Panc1 (cell line): ENCODE results near the gene GOLPH3. TPM values are rescaled to one million over a fixed set of nuclear protein-coding genes. Genes with fewer than 3 reads are reported as not detected.

Experiments
- ATAC-seq: fragments of 200-7000 bp; cut with Tn5 transposase; 2 replicates; pipeline ENCODE4 v1.9.1; 2020; ENCODE audit warnings: mild to moderate bottlenecking, moderate library complexity
- BruUV-seq: library from RNA; stranded (reverse); fragments of 400-500 nt; replicated peaks from 2 replicates; lab custom pipeline; 2021; lab: Mats Ljungman, UMichigan
- CTCF ChIA-PET: fragments of 300-600 bp; sonication (Branson Sonifier 250); formaldehyde crosslinking; loops from one replicate; lab custom pipeline; 2022; ENCODE audit warnings: antibody characterized with exemption; lab: Charles Lee
- POLR2A ChIA-PET: fragments of 300-600 bp; sonication (Branson Sonifier 250); formaldehyde crosslinking; loops from one replicate; lab custom pipeline; 2022; ENCODE audit warnings: antibody characterized with exemption; lab: Charles Lee
- DNase-seq: peaks from one replicate; pipeline ENCODE4 v3.0.0-alpha.2; 2010; ENCODE audit warnings: low read depth, low spot score
- H3K27ac ChIP-seq: 2 replicates; pipeline ENCODE4 v1.5.1; 2011; ENCODE audit warnings: mild to moderate bottlenecking, low read length, inconsistent platforms
- H3K27me3 ChIP-seq: fragments of 200-500 bp; sonication (Bioruptor generic); 2 replicates; pipeline ENCODE4 v1.6.0; 2014; ENCODE audit warnings: low read length, inconsistent platforms; ENCODE audit not compliant: control insufficient read depth, insufficient read depth
- H3K36me3 ChIP-seq: fragments of 200-500 bp; sonication (Bioruptor generic); 2 replicates; pipeline ENCODE4 v1.5.1; 2014; ENCODE audit warnings: inconsistent platforms, mild to moderate bottlenecking, low read length, moderate library complexity; ENCODE audit not compliant: control insufficient read depth, insufficient read depth
- H3K4me1 ChIP-seq: 2 replicates; pipeline ENCODE4 v1.5.1; 2011; ENCODE audit warnings: inconsistent platforms, mild to moderate bottlenecking, low read length, moderate library complexity; ENCODE audit not compliant: control insufficient read depth, insufficient read depth
- H3K4me3 ChIP-seq, 2 experiments: 2 replicates each; pipeline ENCODE4 v1.5.1; 2011 to 2012; ENCODE audit warnings: low read depth in 2 of 2, low read length in 2 of 2, mild to moderate bottlenecking in 2 of 2, inconsistent platforms in 1 of 2, moderate library complexity in 1 of 2
- H3K9me3 ChIP-seq: fragments of 200-500 bp; sonication (Bioruptor generic); 2 replicates; pipeline ENCODE4 v1.5.1; 2014; ENCODE audit warnings: low read depth, mild to moderate bottlenecking, inconsistent platforms, low read length, moderate library complexity; ENCODE audit not compliant: control insufficient read depth, insufficient read depth
- CTCF ChIP-seq: fragments of 450-650 bp; IDR thresholded peaks from 2 replicates; pipeline ENCODE4 v1.5.1; 2017; ENCODE audit warnings: mild to moderate bottlenecking
- POLR2AphosphoS5 ChIP-seq: IDR thresholded peaks from 2 replicates; pipeline ENCODE4 v1.6.1; 2012; ENCODE audit warnings: mild to moderate bottlenecking, low read depth, low read length, moderate library complexity
- REST ChIP-seq, 2 experiments: IDR thresholded peaks; 2 replicates each; pipeline ENCODE4 v1.6.1; 2011 to 2012; ENCODE audit warnings: low read depth in 2 of 2, control low read depth in 1 of 2, low read length in 1 of 2, mild to moderate bottlenecking in 1 of 2, moderate library complexity in 1 of 2; ENCODE audit not compliant: insufficient read depth in 1 of 2
- SIN3A ChIP-seq: IDR thresholded peaks from 2 replicates; pipeline ENCODE4 v1.6.1; 2012; ENCODE audit warnings: low read depth, mild to moderate bottlenecking, low read length, moderate library complexity, borderline replicate concordance; ENCODE audit not compliant: insufficient read depth
- TCF7L2 ChIP-seq: IDR thresholded peaks from 2 replicates; pipeline ENCODE4 v1.6.1; 2011; ENCODE audit warnings: mild to moderate bottlenecking, low read depth, low read length, inconsistent platforms
- in situ Hi-C: cut with HindIII; loops from 2 replicates; pipeline ENCODE4 v1.10.0; 2016; ENCODE audit warnings: low sequenced_read_pairs, low pct_unique_long_range_greater_than_20kb
- intact Hi-C: fragments of 100-400 bp; cut with micrococcal nuclease; formaldehyde crosslinking; loops from one replicate; pipeline ENCODE4 v1.10.0; 2022; ENCODE audit not compliant: unreplicated experiment
- total RNA-seq: library from RNA; stranded (reverse); gene quantifications from one replicate; pipeline ENCODE4 v1.2.1, GENCODE V29; 2021; ENCODE audit not compliant: unreplicated experiment

GOLPH3 gene
- total RNA-seq, 1 experiment from 2014 or later = 89.7 TPM

GRCh38 chr5:32159328-32160072 is 14.6 kb downstream of the GOLPH3 start:
- no peak for DNase-seq
- no peak overlapping the region for H3K4me3 ChIP-seq
- H3K9me3 ChIP-seq = no peaks in the 10 kb centered on the region
- H3K27me3 ChIP-seq = no peaks in the 10 kb centered on the region
- POLR2A ChIA-PET = no interaction called here
- H3K4me1 ChIP-seq = no peaks in the 10 kb centered on the region; the same call in 1 of the 2 replicates
- no peak overlapping the region for H3K27ac ChIP-seq
- no TSS peak for BruUV-seq
- TF ChIP-seq POLR2AphosphoS5 = no peak
- no peak for TF ChIP-seq SIN3A
- TF ChIP-seq TCF7L2 = no peak
- TF ChIP-seq REST (IDR thresholded peaks at IDR 0.05; ENCODE audit: insufficient read depth in 1 of 2, low read depth in 2 of 2, low read length in 1 of 2) = no peak
- TF ChIP-seq CTCF = no peak
- intact Hi-C loops = no loop called here
- no peak for ATAC-seq
- CTCF ChIA-PET = no interaction called here
- H3K36me3 ChIP-seq = no peaks in the 10 kb centered on the region
- in situ Hi-C loops = no loop called here

DNA sequence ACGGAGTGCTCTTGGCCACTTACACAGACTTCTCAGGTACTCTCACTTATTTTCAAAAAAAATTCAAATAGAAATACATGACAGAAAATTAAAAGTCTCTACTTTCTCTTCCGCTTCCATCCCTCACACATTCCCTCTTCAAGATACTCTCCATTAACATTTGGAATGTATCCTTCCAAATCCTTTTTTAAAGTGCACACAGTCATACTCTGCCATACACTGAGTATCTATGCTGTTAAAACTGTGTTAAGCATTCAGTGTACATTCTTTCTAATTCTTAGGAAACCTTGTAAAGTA is 15.5 kb downstream of the GOLPH3 start:
- Histone ChIP-seq H3K36me3 (no peaks in the 10 kb centered on the region), H3K4me3 (no peak overlapping the region), H3K27me3 (no peaks in the 10 kb centered on the region), H3K4me1 (no peaks in the 10 kb centered on the region; the same call in 1 of the 2 replicates), H3K9me3 (no peaks in the 10 kb centered on the region), H3K27ac (no peak overlapping the region)
- ChIA-PET POLR2A (interaction anchor here (0.8 kb wide), 1 partner anchor 8 kb away, joined by 3 read pairs; no protein-coding TSS in a partner anchor), CTCF (interaction anchor here (0.6 kb wide), 1 partner anchor 14 kb away, joined by 5 read pairs; no protein-coding TSS in a partner anchor)
- ATAC-seq = no peak
- TF ChIP-seq REST (IDR thresholded peaks at IDR 0.05; ENCODE audit: insufficient read depth in 1 of 2, low read depth in 2 of 2, low read length in 1 of 2) = no peak
- no peak for TF ChIP-seq POLR2AphosphoS5
- no peak for TF ChIP-seq SIN3A
- TF ChIP-seq TCF7L2 = no peak
- no peak for TF ChIP-seq CTCF
- intact Hi-C loops (no loop called here), in situ Hi-C loops (no loop called here)
- no TSS peak for BruUV-seq
- DNase-seq = no peak
